Measurements from ENCODE around the gene ZNF718. TPM values are rescaled to one million over a fixed set of nuclear protein-coding genes. Genes with fewer than 3 reads are reported as not detected.

The ZNF718 gene
- polyA plus RNA-seq, 2 of the 4 experiments (the other 2 are of a cell fraction), result 0.96 to 1.1 TPM

DNA sequence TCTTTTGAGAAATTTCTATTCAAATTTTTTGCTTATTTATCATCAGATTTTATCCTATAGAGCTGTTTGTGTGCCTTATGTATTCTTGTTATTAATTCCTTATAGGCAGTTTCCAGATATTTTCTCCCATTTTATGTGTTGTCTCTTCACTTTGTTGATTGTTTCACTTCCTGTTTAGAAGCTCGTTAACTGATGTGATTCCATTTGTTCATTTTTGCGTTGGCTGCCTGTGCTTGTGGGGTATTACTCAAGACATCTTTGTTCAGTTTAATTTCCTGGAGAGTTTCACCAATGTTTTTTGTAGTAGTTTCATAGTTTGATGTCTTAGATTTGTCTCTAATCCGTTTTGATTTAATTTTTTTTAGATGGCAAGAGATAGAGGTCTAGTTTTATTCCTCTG is 14.6 kb downstream of the ZNF718 start:
- Histone ChIP-seq H3K4me3 (no peak overlapping the region), H3K4me2 (no peak overlapping the region), H3K4me1 (no peaks in the 10 kb centered on the region), H3K27ac (no peak overlapping the region), H3K9me3 (peaks cover 77% of the 10 kb centered on the region)
- DNase-seq (ENCODE audit: low read depth in 1 of 2, low spot score in 1 of 2) (no peak), ATAC-seq (no peak), FAIRE-seq (no peak)
- WGBS (ENCODE audit: missing lambda C conversion rate), result 82% methylated on average over 3 of the region's 3 CpGs
- POLR2A ChIA-PET, result no interaction called here
- CTCF ChIA-PET, result no interaction called here
- TF ChIP-seq CHD2 (IDR thresholded peaks at IDR 0.05; ENCODE audit: low read length, partially characterized antibody) (no peak), CHD4 (IDR thresholded peaks at IDR 0.05; ENCODE audit: borderline replicate concordance) (no peak), MAFK (IDR thresholded peaks at IDR 0.05; ENCODE audit: partially characterized antibody) (no peak), JUNB (IDR thresholded peaks at IDR 0.05) (no peak), RAD21 (conservative IDR thresholded peaks at IDR 0.05 in 1 of 2, IDR thresholded peaks at IDR 0.05 in 1 of 2) (no peak), MAX (IDR thresholded peaks at IDR 0.05) (no peak), CBX8 (IDR thresholded peaks at IDR 0.05) (no peak), ESRRA (IDR thresholded peaks at IDR 0.05; ENCODE audit: borderline replicate concordance, low read length) (no peak), GATA3 (IDR thresholded peaks at IDR 0.05; ENCODE audit: borderline replicate concordance) (no peak), MAZ (IDR thresholded peaks at IDR 0.05; ENCODE audit: borderline replicate concordance, low read depth, low read length) (no peak), JUN (IDR thresholded peaks at IDR 0.05) (no peak)
- TF ChIP-seq, protein P1, sequence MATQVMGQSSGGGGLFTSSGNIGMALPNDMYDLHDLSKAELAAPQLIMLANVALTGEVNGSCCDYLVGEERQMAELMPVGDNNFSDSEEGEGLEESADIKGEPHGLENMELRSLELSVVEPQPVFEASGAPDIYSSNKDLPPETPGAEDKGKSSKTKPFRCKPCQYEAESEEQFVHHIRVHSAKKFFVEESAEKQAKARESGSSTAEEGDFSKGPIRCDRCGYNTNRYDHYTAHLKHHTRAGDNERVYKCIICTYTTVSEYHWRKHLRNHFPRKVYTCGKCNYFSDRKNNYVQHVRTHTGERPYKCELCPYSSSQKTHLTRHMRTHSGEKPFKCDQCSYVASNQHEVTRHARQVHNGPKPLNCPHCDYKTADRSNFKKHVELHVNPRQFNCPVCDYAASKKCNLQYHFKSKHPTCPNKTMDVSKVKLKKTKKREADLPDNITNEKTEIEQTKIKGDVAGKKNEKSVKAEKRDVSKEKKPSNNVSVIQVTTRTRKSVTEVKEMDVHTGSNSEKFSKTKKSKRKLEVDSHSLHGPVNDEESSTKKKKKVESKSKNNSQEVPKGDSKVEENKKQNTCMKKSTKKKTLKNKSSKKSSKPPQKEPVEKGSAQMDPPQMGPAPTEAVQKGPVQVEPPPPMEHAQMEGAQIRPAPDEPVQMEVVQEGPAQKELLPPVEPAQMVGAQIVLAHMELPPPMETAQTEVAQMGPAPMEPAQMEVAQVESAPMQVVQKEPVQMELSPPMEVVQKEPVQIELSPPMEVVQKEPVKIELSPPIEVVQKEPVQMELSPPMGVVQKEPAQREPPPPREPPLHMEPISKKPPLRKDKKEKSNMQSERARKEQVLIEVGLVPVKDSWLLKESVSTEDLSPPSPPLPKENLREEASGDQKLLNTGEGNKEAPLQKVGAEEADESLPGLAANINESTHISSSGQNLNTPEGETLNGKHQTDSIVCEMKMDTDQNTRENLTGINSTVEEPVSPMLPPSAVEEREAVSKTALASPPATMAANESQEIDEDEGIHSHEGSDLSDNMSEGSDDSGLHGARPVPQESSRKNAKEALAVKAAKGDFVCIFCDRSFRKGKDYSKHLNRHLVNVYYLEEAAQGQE (IDR thresholded peaks at IDR 0.05), result no peak
- TF ChIP-seq, protein P2, sequence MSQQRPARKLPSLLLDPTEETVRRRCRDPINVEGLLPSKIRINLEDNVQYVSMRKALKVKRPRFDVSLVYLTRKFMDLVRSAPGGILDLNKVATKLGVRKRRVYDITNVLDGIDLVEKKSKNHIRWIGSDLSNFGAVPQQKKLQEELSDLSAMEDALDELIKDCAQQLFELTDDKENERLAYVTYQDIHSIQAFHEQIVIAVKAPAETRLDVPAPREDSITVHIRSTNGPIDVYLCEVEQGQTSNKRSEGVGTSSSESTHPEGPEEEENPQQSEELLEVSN (IDR thresholded peaks at IDR 0.05; ENCODE audit: borderline replicate concordance, low read depth), result no peak

DNA sequence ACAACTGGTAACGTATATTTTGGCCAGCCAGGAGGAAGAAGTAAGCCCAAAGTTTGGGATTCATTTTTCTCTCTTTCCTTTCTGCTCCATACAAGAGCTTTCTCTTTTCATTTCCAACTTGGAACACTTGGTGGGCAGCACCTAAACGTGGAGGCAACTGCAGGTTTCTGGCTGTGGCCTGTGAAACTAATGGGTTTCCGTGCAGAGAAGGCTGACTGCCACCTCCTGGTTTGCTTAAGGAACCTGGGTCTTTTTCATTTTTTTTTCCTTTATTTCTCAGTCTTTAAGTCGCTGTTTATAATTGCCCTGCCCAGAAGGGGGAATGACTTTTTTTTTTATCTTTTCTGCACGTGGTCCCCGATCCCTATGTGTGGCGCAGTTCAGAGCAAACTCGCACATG is 15.4 kb downstream of the ZNF718 start:
- ATAC-seq, result no peak

More for the DNA sequence above, 15.4 kb downstream of the ZNF718 start:
- Histone ChIP-seq H3K9me3 (peaks cover 71% of the 10 kb centered on the region), H3K27ac (no peak overlapping the region), H3K4me2 (no peak overlapping the region), H3K4me1 (no peaks in the 10 kb centered on the region), H3K4me3 (no peak overlapping the region)
- no peak for FAIRE-seq
- ChIA-PET CTCF (no interaction called here), POLR2A (no interaction called here)
- no peak for TF ChIP-seq ESRRA (IDR thresholded peaks at IDR 0.05; ENCODE audit: borderline replicate concordance, low read length)
- TF ChIP-seq GATA3 (IDR thresholded peaks at IDR 0.05; ENCODE audit: borderline replicate concordance), result no peak
- no peak for TF ChIP-seq FOSB (CRISPR knock-in tag; IDR thresholded peaks at IDR 0.05)
- no peak for TF ChIP-seq JUNB (IDR thresholded peaks at IDR 0.05)
- TF ChIP-seq RARB (CRISPR knock-in tag; IDR thresholded peaks at IDR 0.05), result no peak
- TF ChIP-seq HOXB5 (CRISPR knock-in tag; IDR thresholded peaks at IDR 0.05), result no peak
- TF ChIP-seq, protein P3, sequence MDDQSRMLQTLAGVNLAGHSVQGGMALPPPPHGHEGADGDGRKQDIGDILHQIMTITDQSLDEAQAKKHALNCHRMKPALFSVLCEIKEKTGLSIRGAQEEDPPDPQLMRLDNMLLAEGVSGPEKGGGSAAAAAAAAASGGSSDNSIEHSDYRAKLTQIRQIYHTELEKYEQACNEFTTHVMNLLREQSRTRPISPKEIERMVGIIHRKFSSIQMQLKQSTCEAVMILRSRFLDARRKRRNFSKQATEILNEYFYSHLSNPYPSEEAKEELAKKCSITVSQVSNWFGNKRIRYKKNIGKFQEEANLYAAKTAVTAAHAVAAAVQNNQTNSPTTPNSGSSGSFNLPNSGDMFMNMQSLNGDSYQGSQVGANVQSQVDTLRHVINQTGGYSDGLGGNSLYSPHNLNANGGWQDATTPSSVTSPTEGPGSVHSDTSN (IDR thresholded peaks at IDR 0.05), result no peak
- TF ChIP-seq BHLHE40 (IDR thresholded peaks at IDR 0.05; ENCODE audit: low read depth, low read length), result no peak
- TF ChIP-seq, protein P4, sequence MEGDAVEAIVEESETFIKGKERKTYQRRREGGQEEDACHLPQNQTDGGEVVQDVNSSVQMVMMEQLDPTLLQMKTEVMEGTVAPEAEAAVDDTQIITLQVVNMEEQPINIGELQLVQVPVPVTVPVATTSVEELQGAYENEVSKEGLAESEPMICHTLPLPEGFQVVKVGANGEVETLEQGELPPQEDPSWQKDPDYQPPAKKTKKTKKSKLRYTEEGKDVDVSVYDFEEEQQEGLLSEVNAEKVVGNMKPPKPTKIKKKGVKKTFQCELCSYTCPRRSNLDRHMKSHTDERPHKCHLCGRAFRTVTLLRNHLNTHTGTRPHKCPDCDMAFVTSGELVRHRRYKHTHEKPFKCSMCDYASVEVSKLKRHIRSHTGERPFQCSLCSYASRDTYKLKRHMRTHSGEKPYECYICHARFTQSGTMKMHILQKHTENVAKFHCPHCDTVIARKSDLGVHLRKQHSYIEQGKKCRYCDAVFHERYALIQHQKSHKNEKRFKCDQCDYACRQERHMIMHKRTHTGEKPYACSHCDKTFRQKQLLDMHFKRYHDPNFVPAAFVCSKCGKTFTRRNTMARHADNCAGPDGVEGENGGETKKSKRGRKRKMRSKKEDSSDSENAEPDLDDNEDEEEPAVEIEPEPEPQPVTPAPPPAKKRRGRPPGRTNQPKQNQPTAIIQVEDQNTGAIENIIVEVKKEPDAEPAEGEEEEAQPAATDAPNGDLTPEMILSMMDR (IDR thresholded peaks at IDR 0.05), result no peak
- TF ChIP-seq MAFK (IDR thresholded peaks at IDR 0.05; ENCODE audit: partially characterized antibody), result no peak
- WGBS (ENCODE audit: missing lambda C conversion rate), result 92% methylated on average over 8 of the region's 8 CpGs
- DNase-seq (ENCODE audit: low read depth in 1 of 2, low spot score in 1 of 2), result no peak

Measured in A549 (cell line).